Endodermal cell (in vitro differentiated cells): ENCODE results near the gene TMPRSS2. TPM values are rescaled to one million over a fixed set of nuclear protein-coding genes. Genes with fewer than 3 reads are reported as not detected.
A peak's percentile ranks its signal among the peaks of the same experiment; 100 is the strongest.
"Not testable (repeated sequence)": the region's sequence is repeated elsewhere in the genome, so short reads cannot be mapped to it uniquely, and the experiment has no call there.

Source experiments
- DNase-seq: peaks from one replicate; pipeline ENCODE4 v3.0.0-alpha.2; 2017
- H3K27ac ChIP-seq: 2 replicates; pipeline ENCODE4 v1.5.1; 2013; ENCODE audit warnings: mild to moderate bottlenecking, low read depth, low read length, moderate library complexity
- H3K27me3 ChIP-seq: 2 replicates; pipeline ENCODE4 v1.6.1; 2013; ENCODE audit warnings: mild to moderate bottlenecking, low read length, moderate library complexity; ENCODE audit not compliant: insufficient read depth, control insufficient read depth, poor library complexity, severe bottlenecking
- H3K36me3 ChIP-seq: 2 replicates; pipeline ENCODE4 v1.7.0; 2013; ENCODE audit warnings: mild to moderate bottlenecking, low read length, moderate library complexity; ENCODE audit not compliant: control insufficient read depth, insufficient read depth
- H3K4me1 ChIP-seq: one replicate; pipeline ENCODE4 v1.7.0; 2013; ENCODE audit warnings: low read length; ENCODE audit not compliant: control insufficient read depth, insufficient read depth
- H3K4me3 ChIP-seq: 2 replicates; pipeline ENCODE4 v1.5.1; 2013; ENCODE audit warnings: mild to moderate bottlenecking, low read length, moderate library complexity
- H3K9ac ChIP-seq: 2 replicates; pipeline ENCODE4 v1.6.1; 2013; ENCODE audit warnings: mild to moderate bottlenecking, low read length, moderate library complexity; ENCODE audit not compliant: poor library complexity, severe bottlenecking; ENCODE audit errors: extremely low read depth
- H3K9me3 ChIP-seq: 2 replicates; pipeline ENCODE4 v1.6.1; 2013; ENCODE audit warnings: mild to moderate bottlenecking, low read length, moderate library complexity; ENCODE audit not compliant: control insufficient read depth
- H3K27ac Mint-ChIP-seq: 2 replicates; pipeline ENCODE4 v1.8.0; 2020; ENCODE audit warnings: mixed read lengths
- H3K27me3 Mint-ChIP-seq: 2 replicates; pipeline ENCODE4 v1.8.0; 2021; ENCODE audit warnings: mild to moderate bottlenecking, mixed read lengths; ENCODE audit not compliant: insufficient read depth
- H3K36me3 Mint-ChIP-seq: 2 replicates; pipeline ENCODE4 v1.8.0; 2020; ENCODE audit warnings: low read depth, mixed read lengths
- H3K4me1 Mint-ChIP-seq: 2 replicates; pipeline ENCODE4 v1.8.0; 2020; ENCODE audit warnings: mixed read lengths
- H3K4me3 Mint-ChIP-seq: 2 replicates; pipeline ENCODE4 v1.8.0; 2020; ENCODE audit warnings: mild to moderate bottlenecking, moderate library complexity, mixed read lengths
- H3K9me3 Mint-ChIP-seq: 2 replicates; pipeline ENCODE4 v1.8.0; 2020; ENCODE audit warnings: mild to moderate bottlenecking, mixed read lengths
- CTCF ChIP-seq: fragments of 200-600 bp; sonication (generic); conservative IDR thresholded peaks from 2 replicates; pipeline ENCODE4 v1.5.0; 2021; ENCODE audit warnings: antibody characterized with exemption, mild to moderate bottlenecking
- WGBS, 2 experiments: methylation state at CpG; one replicate each; pipeline versions ENCODE4 v1.1.5 to v1.1.7; 2013; ENCODE audit warnings: missing lambda C conversion rate in 2 of 2, mixed read lengths in 1 of 2; ENCODE audit not compliant: insufficient coverage in 1 of 2, insufficient read length in 1 of 2; 5-methylcytosine and 5-hydroxymethylcytosine counted together
- total RNA-seq, 2 donors: library from RNA; stranded (reverse); fragmentation: NEBNext Ultra II Directional in 1 of 2; extraction: Animal tissue kit (Norgen Biotek cat#: 25700) in 1 of 2; gene quantifications; 2 replicates in 1 of 2; 3 replicates in 1 of 2; pipeline ENCODE4 v1.2.1, GENCODE V29; 2021

Gene TMPRSS2
- total RNA-seq, 2 donors from 2014 or later, result 17.6 to 19.2 TPM

- H3K9ac ChIP-seq, result no peak within 1 kb of the TSS
- Mint-ChIP-seq H3K4me1 (no peaks in the 10 kb centered on the region), H3K27me3 (peaks cover 67% of the 10 kb centered on the region), H3K36me3 (no peaks in the 10 kb centered on the region), H3K27ac (no peak within 1 kb of the TSS), H3K4me3 (peak within 1 kb of the TSS; percentile 62), H3K9me3 (no peaks in the 10 kb centered on the region)
- no peaks in the 10 kb centered on the region for H3K4me1 ChIP-seq
- no peak within 1 kb of the TSS for H3K27ac ChIP-seq
- no peak for TF ChIP-seq CTCF
- DNase-seq, result peak; percentile 75
- no peaks in the 10 kb centered on the region for H3K9me3 ChIP-seq
- H3K4me3 ChIP-seq, result peak within 1 kb of the TSS; percentile 75
- WGBS, 2 experiments, result 6 to 16% methylated on average over 22 to 64 of the region's 65 CpGs
- no peaks in the 10 kb centered on the region for H3K36me3 ChIP-seq
- H3K27me3 ChIP-seq, result peaks cover 75% of the 10 kb centered on the region
Observed at GRCh38 chr21:41425954-41426675, 81.8 kb downstream of the TMPRSS2 start, which contains the start of gene MX1. Gene MX1 (plus strand): TSS chr21:41426239. CDS start chr21:41432071, 5,832 bp downstream.

GRCh38 chr21:41425588-41425953, 82.4 kb downstream of the TMPRSS2 start:
- Histone ChIP-seq H3K9me3 (no peaks in the 10 kb centered on the region), H3K27me3 (peaks cover 74% of the 10 kb centered on the region), H3K9ac (no peak overlapping the region), H3K4me1 (no peaks in the 10 kb centered on the region), H3K4me3 (peak overlapping the region; percentile 75), H3K27ac (no peak overlapping the region), H3K36me3 (no peaks in the 10 kb centered on the region)
- peaks cover 70% of the 10 kb centered on the region for H3K27me3 Mint-ChIP-seq
- H3K9me3 Mint-ChIP-seq, result no peaks in the 10 kb centered on the region
- H3K36me3 Mint-ChIP-seq, result no peaks in the 10 kb centered on the region
- no peak overlapping the region for H3K27ac Mint-ChIP-seq
- H3K4me1 Mint-ChIP-seq, result peaks cover 3% of the 10 kb centered on the region
- DNase-seq, result no peak
- 72 to 77% methylated on average over 4 to 7 of the region's 7 CpGs for WGBS, 2 experiments
- TF ChIP-seq CTCF, result no peak
- peak overlapping the region; percentile 62 for H3K4me3 Mint-ChIP-seq

GRCh38 chr21:41423305-41423636, 84.7 kb downstream of the TMPRSS2 start:
- Mint-ChIP-seq H3K27me3 (peaks cover 55% of the 10 kb centered on the region), H3K4me1 (peaks cover 11% of the 10 kb centered on the region)
- H3K4me3 ChIP-seq, H3K9ac ChIP-seq, H3K4me1 ChIP-seq, H3K36me3 ChIP-seq, H3K36me3 Mint-ChIP-seq, H3K9me3 Mint-ChIP-seq, H3K9me3 ChIP-seq, H3K27ac Mint-ChIP-seq, H3K4me3 Mint-ChIP-seq, DNase-seq, H3K27ac ChIP-seq: not testable (repeated sequence)
- WGBS, 2 experiments, result 85 to 90% methylated on average over 2 to 4 of the region's 5 CpGs
- peaks cover 51% of the 10 kb centered on the region for H3K27me3 ChIP-seq
